ENCODE data around the gene EIF3L.

EIF3L gene

DNA sequence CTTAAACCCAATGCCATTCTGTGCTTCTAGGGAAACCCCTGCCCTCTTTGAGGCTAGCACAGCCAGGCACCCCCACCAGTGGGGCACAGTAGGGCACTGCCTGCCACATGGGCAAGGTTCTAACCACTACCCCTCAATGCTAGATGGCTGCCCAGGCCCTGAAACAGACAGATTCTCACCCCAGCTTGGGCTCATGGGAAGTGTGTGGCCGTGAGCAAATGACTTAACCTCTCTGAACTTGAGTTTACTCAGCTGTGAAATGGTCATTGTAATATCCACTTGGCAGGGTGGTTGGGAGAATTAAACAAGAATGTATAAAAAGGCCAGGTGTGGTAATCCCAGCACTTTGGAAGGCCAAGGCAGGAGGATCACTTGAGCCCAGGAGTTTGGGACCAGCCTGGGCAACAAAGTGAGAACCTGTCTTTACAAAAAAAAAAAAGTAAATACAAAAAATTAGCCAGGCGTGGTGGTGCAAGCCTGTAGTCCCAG, 81.8 kb downstream of the EIF3L start:
- Histone ChIP-seq H3K36me3 (ENCODE audit: insufficient read depth, low read length) (no peaks in the 10 kb centered on the region; the same call in 1 of the 2 replicates), H3K4me1 (ENCODE audit: insufficient read depth, low read length) (no peaks in the 10 kb centered on the region; the same call in 1 of the 2 replicates), H3K9ac (ENCODE audit: low read depth, low read length) (no peak overlapping the region), H3K9me3 (ENCODE audit: control insufficient read depth, insufficient read depth, low read length) (no peaks in the 10 kb centered on the region)

DNA sequence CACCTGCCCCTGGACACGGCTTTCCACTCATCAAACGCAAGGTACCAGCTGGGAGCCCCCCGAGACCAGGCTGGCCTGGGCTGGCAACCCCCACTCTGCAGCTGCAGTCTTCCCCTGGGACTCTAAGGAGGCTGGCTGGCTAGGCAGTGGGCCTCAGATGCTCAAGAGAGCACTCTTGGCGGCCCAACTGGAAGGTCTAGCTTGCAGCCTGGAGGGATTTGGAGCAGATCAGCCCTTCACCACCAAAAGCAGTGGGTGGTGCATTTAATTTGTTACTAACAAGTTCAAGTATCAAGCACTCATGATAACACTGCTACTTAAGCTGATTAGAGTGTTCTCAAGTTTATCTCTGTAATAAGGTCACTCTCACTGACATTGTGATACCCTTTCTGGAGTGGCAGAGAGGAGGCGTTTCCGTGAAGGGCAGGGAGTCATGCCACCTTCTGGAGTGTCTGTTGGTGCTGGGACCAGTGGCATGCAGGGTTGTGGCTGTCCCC, 82.7 kb downstream of the EIF3L start:
- no peaks in the 10 kb centered on the region; the same call in 1 of the 2 replicates for H3K36me3 ChIP-seq (ENCODE audit: insufficient read depth, low read length)

DNA sequence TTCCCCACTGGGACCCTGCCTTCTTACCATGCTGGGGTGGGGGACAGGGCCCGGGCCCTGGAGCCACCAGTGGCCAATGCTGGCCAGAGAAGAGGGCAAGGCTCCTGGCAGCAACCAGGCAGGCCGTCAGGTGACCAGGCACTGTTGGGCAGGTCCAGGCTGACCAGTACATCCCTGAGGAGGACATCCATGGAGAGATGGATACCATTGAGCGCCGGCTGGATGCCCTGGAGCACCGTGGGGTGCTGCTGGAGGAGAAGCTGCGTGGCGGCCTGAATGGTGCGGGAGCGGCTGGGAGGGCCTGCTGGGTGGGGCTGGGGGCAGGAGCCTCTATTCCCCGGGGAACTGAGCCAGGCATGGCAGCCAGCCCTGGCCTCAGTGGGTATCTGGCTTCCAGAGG, 83.2 kb downstream of the EIF3L start:
- Histone ChIP-seq H3K4me1 (ENCODE audit: insufficient read depth, low read length) (no peaks in the 10 kb centered on the region; the same call in 1 of the 2 replicates), H3K9me3 (ENCODE audit: control insufficient read depth, insufficient read depth, low read length) (no peaks in the 10 kb centered on the region), H3K36me3 (ENCODE audit: insufficient read depth, low read length) (no peaks in the 10 kb centered on the region; the same call in 1 of the 2 replicates), H3K9ac (ENCODE audit: low read depth, low read length) (no peak overlapping the region)

More for the DNA sequence above, 82.7 kb downstream of the EIF3L start:
- Histone ChIP-seq H3K9ac (ENCODE audit: low read depth, low read length) (no peak overlapping the region), H3K9me3 (ENCODE audit: control insufficient read depth, insufficient read depth, low read length) (no peaks in the 10 kb centered on the region), H3K4me1 (ENCODE audit: insufficient read depth, low read length) (no peaks in the 10 kb centered on the region; the same call in 1 of the 2 replicates)

DNA sequence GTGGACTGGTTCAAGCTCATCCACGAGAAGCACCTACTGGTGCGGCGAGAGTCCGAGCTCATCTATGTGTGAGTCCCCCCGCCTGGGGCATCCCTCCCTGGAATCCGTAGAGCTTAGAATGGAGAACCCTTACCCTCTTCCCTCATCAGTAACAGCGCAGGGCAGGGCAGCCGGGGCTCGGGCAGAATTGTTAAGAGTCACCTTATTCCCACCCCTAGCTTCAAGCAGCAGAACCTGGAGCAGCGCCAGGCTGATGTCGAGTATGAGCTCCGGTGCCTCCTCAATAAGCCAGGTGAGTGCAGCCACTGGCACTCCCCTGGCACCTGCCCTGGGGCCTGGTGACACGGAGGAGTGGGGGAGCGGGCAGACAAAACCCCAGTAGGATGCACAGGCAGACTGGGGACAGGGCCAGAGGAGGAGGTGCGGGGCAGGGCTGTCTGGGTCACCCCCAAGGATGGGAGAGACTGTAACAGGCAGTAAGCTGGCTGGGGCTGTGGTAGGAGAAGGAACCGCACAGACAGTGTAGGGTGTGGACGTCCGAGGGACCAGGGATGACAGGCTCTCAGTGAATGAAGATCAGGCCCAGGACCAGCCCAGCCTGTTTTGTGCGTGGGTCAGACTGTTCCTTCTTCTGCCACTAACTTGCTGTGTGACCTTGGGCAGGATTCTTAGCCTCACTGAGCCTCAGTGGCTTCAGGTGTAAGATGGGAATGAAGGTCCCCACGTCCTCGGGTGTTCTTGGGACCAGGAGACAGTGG, 83.8 kb downstream of the EIF3L start:
- Histone ChIP-seq H3K36me3 (ENCODE audit: insufficient read depth, low read length) (no peaks in the 10 kb centered on the region; the same call in 1 of the 2 replicates), H3K4me1 (ENCODE audit: insufficient read depth, low read length) (no peaks in the 10 kb centered on the region; the same call in 1 of the 2 replicates), H3K9ac (ENCODE audit: low read depth, low read length) (no peak overlapping the region), H3K9me3 (ENCODE audit: control insufficient read depth, insufficient read depth, low read length) (no peaks in the 10 kb centered on the region)

DNA sequence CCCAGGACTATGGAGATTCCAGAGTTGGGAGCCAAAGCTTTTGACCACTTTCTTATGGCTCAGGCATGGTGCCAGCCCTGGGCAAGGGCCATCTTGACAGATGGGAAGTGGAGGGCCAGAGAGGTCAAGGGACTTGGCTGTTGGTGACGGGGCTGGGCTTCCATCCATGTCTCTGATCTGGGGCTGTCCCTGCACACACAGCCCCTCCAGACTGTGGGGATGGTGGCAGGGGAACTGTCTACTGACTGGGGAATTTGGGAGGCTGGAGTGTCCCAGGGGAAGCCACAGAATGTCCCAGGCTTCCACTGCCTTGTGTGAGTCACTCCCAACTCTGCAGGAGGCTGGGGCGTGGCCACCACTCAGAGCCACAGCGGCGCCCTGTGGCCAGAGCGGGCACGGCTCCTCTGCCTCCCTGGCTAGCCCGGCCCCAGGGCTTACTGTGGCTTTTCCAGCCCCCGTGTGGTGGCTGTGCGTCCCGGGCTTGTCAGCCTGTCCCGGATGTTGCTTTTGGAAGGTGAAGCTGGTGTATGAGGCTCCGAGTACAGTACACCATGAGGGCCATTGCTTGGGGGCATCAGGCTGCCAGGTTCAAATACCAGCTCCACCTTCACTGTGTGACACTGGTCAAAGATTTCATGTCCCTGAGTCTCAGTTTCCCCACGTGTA, 84.6 kb downstream of the EIF3L start:
- Histone ChIP-seq H3K36me3 (ENCODE audit: insufficient read depth, low read length) (no peaks in the 10 kb centered on the region; the same call in 1 of the 2 replicates), H3K4me1 (ENCODE audit: insufficient read depth, low read length) (no peaks in the 10 kb centered on the region; the same call in 1 of the 2 replicates), H3K9me3 (ENCODE audit: control insufficient read depth, insufficient read depth, low read length) (no peaks in the 10 kb centered on the region), H3K9ac (ENCODE audit: low read depth, low read length) (no peak overlapping the region)

Data from ES-I3 (cell line).